ENCODE measurements around the gene NRBF2.

NRBF2 gene

GRCh38 chr10:63166742-63167258 is 33.7 kb downstream of the NRBF2 start:
- Histone ChIP-seq H3K4me3 (ENCODE audit: low read length) (no peak overlapping the region), H3K27ac (ENCODE audit: low read depth, low read length) (no peak overlapping the region), H3F3A (ENCODE audit: control insufficient read depth, insufficient read depth) (peaks cover 24% of the 10 kb centered on the region), H3K9me2 (replicated peaks; ENCODE audit: control insufficient read depth, low read length) (no peaks in the 10 kb centered on the region), H3K4me2 (ENCODE audit: low read length) (no peak overlapping the region), H4K20me1 (ENCODE audit: control insufficient read depth, insufficient read depth, low read depth, low read length) (no peaks in the 10 kb centered on the region; the same call in 1 of the 2 replicates), H3K27me3 (ENCODE audit: control insufficient read depth, low read length) (no peaks in the 10 kb centered on the region), H3K79me2 (ENCODE audit: control insufficient read depth, low read length) (no peaks in the 10 kb centered on the region), H3K4me1 (ENCODE audit: control insufficient read depth, low read length) (no peaks in the 10 kb centered on the region), H3K36me3 (ENCODE audit: control insufficient read depth, low read length) (peaks cover 60% of the 10 kb centered on the region), H3K9me3 (ENCODE audit: control insufficient read depth, insufficient read depth, low read length) (no peaks in the 10 kb centered on the region)
- TF ChIP-seq CTCF (IDR thresholded peaks at IDR 0.05; ENCODE audit: low read depth, low read length, poor library complexity, severe bottlenecking): peak; percentile 77
- no peak for TF ChIP-seq EZH2phosphoT487 (IDR thresholded peaks at IDR 0.05; ENCODE audit: borderline replicate concordance, low read length)

- H3K36me3 ChIP-seq (ENCODE audit: control insufficient read depth, low read length): peaks cover 81% of the 10 kb centered on the region
- no peak overlapping the region for H3K4me3 ChIP-seq (ENCODE audit: low read length)
- no peaks in the 10 kb centered on the region for H3K79me2 ChIP-seq (ENCODE audit: control insufficient read depth, low read length)
- peaks cover 7% of the 10 kb centered on the region for H3K4me1 ChIP-seq (ENCODE audit: control insufficient read depth, low read length)
- H3K9me2 ChIP-seq (replicated peaks; ENCODE audit: control insufficient read depth, low read length): no peaks in the 10 kb centered on the region
- H4K20me1 ChIP-seq (ENCODE audit: control insufficient read depth, insufficient read depth, low read depth, low read length): no peaks in the 10 kb centered on the region; the same call in 1 of the 2 replicates
- no peak overlapping the region for H3K4me2 ChIP-seq (ENCODE audit: low read length)
- no peaks in the 10 kb centered on the region for H3K27me3 ChIP-seq (ENCODE audit: control insufficient read depth, low read length)
- no peaks in the 10 kb centered on the region for H3K9me3 ChIP-seq (ENCODE audit: control insufficient read depth, insufficient read depth, low read length)
- no peak overlapping the region for H3K27ac ChIP-seq (ENCODE audit: low read depth, low read length)
- peaks cover 24% of the 10 kb centered on the region for H3F3A ChIP-seq (ENCODE audit: control insufficient read depth, insufficient read depth)
- TF ChIP-seq EZH2phosphoT487 (IDR thresholded peaks at IDR 0.05; ENCODE audit: borderline replicate concordance, low read length) (no peak), CTCF (IDR thresholded peaks at IDR 0.05; ENCODE audit: low read depth, low read length, poor library complexity, severe bottlenecking) (no peak)
These were observed 35.8 kb downstream of the NRBF2 start for GRCh38 chr10:63168821-63169462.

GRCh38 chr10:63169624-63170023 is 36.5 kb downstream of the NRBF2 start:
- peaks cover 14% of the 10 kb centered on the region for H3K4me1 ChIP-seq (ENCODE audit: control insufficient read depth, low read length)
- H3K4me3 ChIP-seq (ENCODE audit: low read length): no peak overlapping the region
- no peaks in the 10 kb centered on the region for H3K27me3 ChIP-seq (ENCODE audit: control insufficient read depth, low read length)
- H3K27ac ChIP-seq (ENCODE audit: low read depth, low read length): no peak overlapping the region
- no peak overlapping the region for H3K4me2 ChIP-seq (ENCODE audit: low read length)
- H3K9me2 ChIP-seq (replicated peaks; ENCODE audit: control insufficient read depth, low read length): no peaks in the 10 kb centered on the region
- no peaks in the 10 kb centered on the region for H3K9me3 ChIP-seq (ENCODE audit: control insufficient read depth, insufficient read depth, low read length)
- peaks cover 87% of the 10 kb centered on the region for H3K36me3 ChIP-seq (ENCODE audit: control insufficient read depth, low read length)
- no peaks in the 10 kb centered on the region for H3K79me2 ChIP-seq (ENCODE audit: control insufficient read depth, low read length)
- no peaks in the 10 kb centered on the region; the same call in 1 of the 2 replicates for H4K20me1 ChIP-seq (ENCODE audit: control insufficient read depth, insufficient read depth, low read depth, low read length)
- no peak for TF ChIP-seq CTCF (IDR thresholded peaks at IDR 0.05; ENCODE audit: low read depth, low read length, poor library complexity, severe bottlenecking)
- no peak for TF ChIP-seq EZH2phosphoT487 (IDR thresholded peaks at IDR 0.05; ENCODE audit: borderline replicate concordance, low read length)
- peaks cover 27% of the 10 kb centered on the region for H3F3A ChIP-seq (ENCODE audit: control insufficient read depth, insufficient read depth)

Data from DOHH2 (cell line).